Measurements from ENCODE around the gene COL13A1.

The COL13A1 gene

GRCh38 chr10:69801434-69802315, at the start of gene COL13A1:
COL13A1 (plus strand) TSS chr10:69801906; CDS start chr10:69802424, 518 bp downstream.
- Histone ChIP-seq H3K27me3 (ENCODE audit: insufficient read depth, low read length) (peaks cover 78% of the 10 kb centered on the region), H3K4me1 (ENCODE audit: insufficient read depth, low read length) (peaks cover 31% of the 10 kb centered on the region; the same call in 1 of the 2 replicates), H3K9me3 (ENCODE audit: insufficient read depth, low read depth, low read length) (no peaks in the 10 kb centered on the region), H3K4me3 (ENCODE audit: low read length) (peak within 1 kb of the TSS; percentile 85), H3K27ac (ENCODE audit: low read length) (no peak within 1 kb of the TSS), H3K36me3 (ENCODE audit: insufficient read depth, low read depth, low read length) (no peaks in the 10 kb centered on the region), H3K9ac (ENCODE audit: low read depth, low read length) (peak within 1 kb of the TSS; percentile 58; the same call in 1 of the 2 replicates)

GRCh38 chr10:69752479-69752878, 49.2 kb upstream of the COL13A1 start:
- Histone ChIP-seq H3K9me3 (ENCODE audit: insufficient read depth, low read depth, low read length) (no peaks in the 10 kb centered on the region), H3K36me3 (ENCODE audit: insufficient read depth, low read depth, low read length) (no peaks in the 10 kb centered on the region), H3K9ac (ENCODE audit: low read depth, low read length) (no peak overlapping the region), H3K27ac (ENCODE audit: low read length) (no peak overlapping the region), H3K4me3 (ENCODE audit: low read length) (no peak overlapping the region), H3K4me1 (ENCODE audit: insufficient read depth, low read length) (no peaks in the 10 kb centered on the region), H3K27me3 (ENCODE audit: insufficient read depth, low read length) (peaks cover 10% of the 10 kb centered on the region)

- H3K27ac ChIP-seq (ENCODE audit: low read length): no peak overlapping the region
Measured at GRCh38 chr10:69756279-69756678, 45.4 kb upstream of the COL13A1 start.

GRCh38 chr10:69757206-69757552, 44.5 kb upstream of the COL13A1 start:
- H3K27me3 ChIP-seq (ENCODE audit: insufficient read depth, low read length): peaks cover 2% of the 10 kb centered on the region; the same call in 1 of the 2 replicates
- H3K27ac ChIP-seq (ENCODE audit: low read length): no peak overlapping the region

More at GRCh38 chr10:69756279-69756678, 45.4 kb upstream of the COL13A1 start:
- no peaks in the 10 kb centered on the region for H3K36me3 ChIP-seq (ENCODE audit: insufficient read depth, low read depth, low read length)
- H3K9ac ChIP-seq (ENCODE audit: low read depth, low read length): no peak overlapping the region
- H3K27me3 ChIP-seq (ENCODE audit: insufficient read depth, low read length): peaks cover 6% of the 10 kb centered on the region; the same call in 1 of the 2 replicates
- no peaks in the 10 kb centered on the region for H3K4me1 ChIP-seq (ENCODE audit: insufficient read depth, low read length)
- H3K4me3 ChIP-seq (ENCODE audit: low read length): no peak overlapping the region
- no peaks in the 10 kb centered on the region for H3K9me3 ChIP-seq (ENCODE audit: insufficient read depth, low read depth, low read length)

GRCh38 chr10:69757553-69758309, 44.0 kb upstream of the COL13A1 start:
- no peaks in the 10 kb centered on the region for H3K36me3 ChIP-seq (ENCODE audit: insufficient read depth, low read depth, low read length)
- H3K9me3 ChIP-seq (ENCODE audit: insufficient read depth, low read depth, low read length): no peaks in the 10 kb centered on the region
- H3K27ac ChIP-seq (ENCODE audit: low read length): no peak overlapping the region
- H3K9ac ChIP-seq (ENCODE audit: low read depth, low read length): no peak overlapping the region
- no peaks in the 10 kb centered on the region for H3K4me1 ChIP-seq (ENCODE audit: insufficient read depth, low read length)
- H3K27me3 ChIP-seq (ENCODE audit: insufficient read depth, low read length): no peaks in the 10 kb centered on the region
- no peak overlapping the region for H3K4me3 ChIP-seq (ENCODE audit: low read length)

More at GRCh38 chr10:69757206-69757552, 44.5 kb upstream of the COL13A1 start:
- Histone ChIP-seq H3K9me3 (ENCODE audit: insufficient read depth, low read depth, low read length) (no peaks in the 10 kb centered on the region), H3K4me3 (ENCODE audit: low read length) (no peak overlapping the region), H3K36me3 (ENCODE audit: insufficient read depth, low read depth, low read length) (no peaks in the 10 kb centered on the region), H3K9ac (ENCODE audit: low read depth, low read length) (no peak overlapping the region), H3K4me1 (ENCODE audit: insufficient read depth, low read length) (no peaks in the 10 kb centered on the region)

- no peak overlapping the region for H3K27ac ChIP-seq (ENCODE audit: low read length)
- H3K27me3 ChIP-seq (ENCODE audit: insufficient read depth, low read length): no peaks in the 10 kb centered on the region
- no peak overlapping the region for H3K4me3 ChIP-seq (ENCODE audit: low read length)
- no peaks in the 10 kb centered on the region for H3K9me3 ChIP-seq (ENCODE audit: insufficient read depth, low read depth, low read length)
- no peak overlapping the region for H3K9ac ChIP-seq (ENCODE audit: low read depth, low read length)
- no peaks in the 10 kb centered on the region for H3K4me1 ChIP-seq (ENCODE audit: insufficient read depth, low read length)
- no peaks in the 10 kb centered on the region for H3K36me3 ChIP-seq (ENCODE audit: insufficient read depth, low read depth, low read length)
Measured at GRCh38 chr10:69758310-69758728, 43.4 kb upstream of the COL13A1 start.

GRCh38 chr10:69759641-69760040, 42.1 kb upstream of the COL13A1 start:
- H3K27ac ChIP-seq (ENCODE audit: low read length): no peak overlapping the region
- no peak overlapping the region for H3K4me3 ChIP-seq (ENCODE audit: low read length)
- no peak overlapping the region for H3K9ac ChIP-seq (ENCODE audit: low read depth, low read length)
- H3K27me3 ChIP-seq (ENCODE audit: insufficient read depth, low read length): no peaks in the 10 kb centered on the region
- no peaks in the 10 kb centered on the region for H3K36me3 ChIP-seq (ENCODE audit: insufficient read depth, low read depth, low read length)
- H3K9me3 ChIP-seq (ENCODE audit: insufficient read depth, low read depth, low read length): no peaks in the 10 kb centered on the region
- no peaks in the 10 kb centered on the region for H3K4me1 ChIP-seq (ENCODE audit: insufficient read depth, low read length)

GRCh38 chr10:69760072-69760471, 41.6 kb upstream of the COL13A1 start:
- no peak overlapping the region for H3K27ac ChIP-seq (ENCODE audit: low read length)
- H3K4me3 ChIP-seq (ENCODE audit: low read length): no peak overlapping the region
- H3K4me1 ChIP-seq (ENCODE audit: insufficient read depth, low read length): no peaks in the 10 kb centered on the region
- no peaks in the 10 kb centered on the region for H3K27me3 ChIP-seq (ENCODE audit: insufficient read depth, low read length)
- no peak overlapping the region for H3K9ac ChIP-seq (ENCODE audit: low read depth, low read length)
- H3K36me3 ChIP-seq (ENCODE audit: insufficient read depth, low read depth, low read length): no peaks in the 10 kb centered on the region
- H3K9me3 ChIP-seq (ENCODE audit: insufficient read depth, low read depth, low read length): no peaks in the 10 kb centered on the region

GRCh38 chr10:69761320-69761719, 40.4 kb upstream of the COL13A1 start:
- Histone ChIP-seq H3K4me1 (ENCODE audit: insufficient read depth, low read length) (no peaks in the 10 kb centered on the region), H3K4me3 (ENCODE audit: low read length) (no peak overlapping the region), H3K36me3 (ENCODE audit: insufficient read depth, low read depth, low read length) (no peaks in the 10 kb centered on the region), H3K27ac (ENCODE audit: low read length) (no peak overlapping the region), H3K27me3 (ENCODE audit: insufficient read depth, low read length) (no peaks in the 10 kb centered on the region), H3K9ac (ENCODE audit: low read depth, low read length) (no peak overlapping the region), H3K9me3 (ENCODE audit: insufficient read depth, low read depth, low read length) (no peaks in the 10 kb centered on the region)

GRCh38 chr10:69766161-69766910, 35.4 kb upstream of the COL13A1 start:
- H3K9me3 ChIP-seq (ENCODE audit: insufficient read depth, low read depth, low read length): no peaks in the 10 kb centered on the region
- H3K27ac ChIP-seq (ENCODE audit: low read length): no peak overlapping the region
- H3K36me3 ChIP-seq (ENCODE audit: insufficient read depth, low read depth, low read length): no peaks in the 10 kb centered on the region
- H3K4me1 ChIP-seq (ENCODE audit: insufficient read depth, low read length): 0 out of 2 replicates have a peak, but pooled peaks cover 4% of the 10 kb centered on the region
- no peak overlapping the region for H3K9ac ChIP-seq (ENCODE audit: low read depth, low read length)
- H3K4me3 ChIP-seq (ENCODE audit: low read length): no peak overlapping the region
- no peaks in the 10 kb centered on the region for H3K27me3 ChIP-seq (ENCODE audit: insufficient read depth, low read length)

- no peak overlapping the region for H3K27ac ChIP-seq (ENCODE audit: low read length)
- H3K9ac ChIP-seq (ENCODE audit: low read depth, low read length): no peak overlapping the region
- no peaks in the 10 kb centered on the region for H3K27me3 ChIP-seq (ENCODE audit: insufficient read depth, low read length)
- H3K4me3 ChIP-seq (ENCODE audit: low read length): no peak overlapping the region
- no peaks in the 10 kb centered on the region for H3K9me3 ChIP-seq (ENCODE audit: insufficient read depth, low read depth, low read length)
- H3K4me1 ChIP-seq (ENCODE audit: insufficient read depth, low read length): 0 out of 2 replicates have a peak, but pooled peaks cover 4% of the 10 kb centered on the region
- no peaks in the 10 kb centered on the region for H3K36me3 ChIP-seq (ENCODE audit: insufficient read depth, low read depth, low read length)
Measured at GRCh38 chr10:69767793-69768192, 33.9 kb upstream of the COL13A1 start.
